Measurements from ENCODE around the gene PABPC1L. TPM values are rescaled to one million over a fixed set of nuclear protein-coding genes. Genes with fewer than 3 reads are reported as not detected.
"Not testable (repeated sequence)": the region's sequence is repeated elsewhere in the genome, so short reads cannot be mapped to it uniquely, and the experiment has no call there.

PABPC1L gene
- total RNA-seq (10 to 100 TPM; 61.1 to 61.4 TPM), polyA plus RNA-seq (1.3 TPM)

- no peaks in the 10 kb centered on the region for H3K27me3 ChIP-seq (ENCODE audit: insufficient read depth, low read length, poor library complexity, severe bottlenecking)
- H3K4me1 Mint-ChIP-seq, result peaks cover 18 to 39% (median 22%) of the 10 kb centered on the region in 3 donors
- peaks cover 19% of the 10 kb centered on the region for H3K4me1 ChIP-seq (ENCODE audit: insufficient read depth, low read length)
- no peaks in the 10 kb centered on the region for H3K9me3 Mint-ChIP-seq
- no peaks in the 10 kb centered on the region for H3K9me3 ChIP-seq (ENCODE audit: low read length)
- ChIA-PET CTCF (interaction anchor here (0.6 to 1.2 kb wide), 4 partner anchors 14 to 87 kb away, joined by 3 to 5 read pairs (median 4); no protein-coding TSS in a partner anchor), POLR2A (interaction anchor here (1.2 to 1.7 kb wide), 2 partner anchors 18 to 25 kb away, joined by 5 to 8 read pairs; partner anchors contain the start of gene YWHAB)
- H3K36me3 ChIP-seq (ENCODE audit: insufficient read depth, low read length), result peaks cover 21% of the 10 kb centered on the region
- peaks cover 3 to 54% (median 7%) of the 10 kb centered on the region in 3 donors for H3K36me3 Mint-ChIP-seq
- H3K4me3 Mint-ChIP-seq, result peak within 1 kb of the TSS; percentile 83 to 92 (median 86)
- peak; percentile 69 to 77 (median 75) for DNase-seq
- H3K4me3 ChIP-seq (ENCODE audit: low read length), result peak within 1 kb of the TSS; percentile 70
- H3K27me3 Mint-ChIP-seq, result peaks cover 0 to 1% of the 10 kb centered on the region in 2 donors
- H3K27ac Mint-ChIP-seq, result peak within 1 kb of the TSS; percentile 10 to 82 (median 59)
- H3K27ac ChIP-seq (ENCODE audit: low read depth, low read length), result peak within 1 kb of the TSS; percentile 56
These were observed at the start of gene PABPC1L for GRCh38 chr20:44909872-44910689. TSS of gene PABPC1L (plus strand) at chr20:44910060. CDS start at chr20:44910144, 84 bp downstream.

- H3K4me3 Mint-ChIP-seq, result no peak overlapping the region
- H3K27me3 Mint-ChIP-seq, result peaks cover 0 to 1% of the 10 kb centered on the region in 2 donors
- ChIA-PET CTCF (interaction anchor here (1.1 kb wide), 1 partner anchor 178 kb away, joined by 3 read pairs; no protein-coding TSS in a partner anchor), POLR2A (no interaction called here)
- H3K36me3 ChIP-seq (ENCODE audit: insufficient read depth, low read length), result no peaks in the 10 kb centered on the region
- H3K36me3 Mint-ChIP-seq, result peaks cover 0 to 2% (median 0%) of the 10 kb centered on the region in 3 donors
- no peaks in the 10 kb centered on the region for H3K4me1 ChIP-seq (ENCODE audit: insufficient read depth, low read length)
- no peaks in the 10 kb centered on the region for H3K9me3 Mint-ChIP-seq
- no peaks in the 10 kb centered on the region for H3K27me3 ChIP-seq (ENCODE audit: insufficient read depth, low read length, poor library complexity, severe bottlenecking)
- no peak overlapping the region for H3K27ac Mint-ChIP-seq
- H3K9me3 ChIP-seq (ENCODE audit: low read length), result no peaks in the 10 kb centered on the region
- no peak overlapping the region for H3K4me3 ChIP-seq (ENCODE audit: low read length)
- no peak for DNase-seq
- no peak overlapping the region for H3K27ac ChIP-seq (ENCODE audit: low read depth, low read length)
- H3K4me1 Mint-ChIP-seq, result peaks cover 0 to 3% (median 0%) of the 10 kb centered on the region in 3 donors
These were observed 48.3 kb upstream of the PABPC1L start for GRCh38 chr20:44861531-44862006.

GRCh38 chr20:44862286-44862685, 47.6 kb upstream of the PABPC1L start:
- CTCF ChIA-PET, result interaction anchor here (1.0 to 1.1 kb wide), 2 partner anchors 115 to 179 kb away, joined by 3 read pairs; no protein-coding TSS in a partner anchor
- peaks cover 0 to 8% of the 10 kb centered on the region in 2 donors for H3K27me3 Mint-ChIP-seq
- peaks cover 4% of the 10 kb centered on the region for H3K27me3 ChIP-seq (ENCODE audit: insufficient read depth, low read length, poor library complexity, severe bottlenecking)

GRCh38 chr20:44863365-44864084, 46.3 kb upstream of the PABPC1L start:
- peaks cover 0 to 13% of the 10 kb centered on the region in 2 donors for H3K27me3 Mint-ChIP-seq
- CTCF ChIA-PET, result interaction anchor here (1.0 kb wide), 1 partner anchor 116 kb away, joined by 3 read pairs; no protein-coding TSS in a partner anchor
- H3K9me3 Mint-ChIP-seq; H3K36me3 Mint-ChIP-seq; H3K27ac ChIP-seq (ENCODE audit: low read depth, low read length); H3K27ac Mint-ChIP-seq; H3K4me3 Mint-ChIP-seq; H3K4me3 ChIP-seq (ENCODE audit: low read length); H3K9me3 ChIP-seq (ENCODE audit: low read length); H3K27me3 ChIP-seq (ENCODE audit: insufficient read depth, low read length, poor library complexity, severe bottlenecking); DNase-seq; H3K36me3 ChIP-seq (ENCODE audit: insufficient read depth, low read length); H3K4me1 ChIP-seq (ENCODE audit: insufficient read depth, low read length); POLR2A ChIA-PET: not testable (repeated sequence)
- peaks cover 6 to 13% (median 9%) of the 10 kb centered on the region in 3 donors for H3K4me1 Mint-ChIP-seq

More at GRCh38 chr20:44862286-44862685, 47.6 kb upstream of the PABPC1L start:
- POLR2A ChIA-PET, result no interaction called here
- no peaks in the 10 kb centered on the region for H3K4me1 ChIP-seq (ENCODE audit: insufficient read depth, low read length)
- H3K27ac ChIP-seq (ENCODE audit: low read depth, low read length), result no peak overlapping the region
- no peak overlapping the region for H3K4me3 ChIP-seq (ENCODE audit: low read length)
- Mint-ChIP-seq H3K36me3 (peaks cover 0 to 2% (median 0%) of the 10 kb centered on the region in 3 donors), H3K27ac (peak overlapping the region in 1 of 8 donors; percentile 71), H3K9me3 (no peaks in the 10 kb centered on the region), H3K4me3 (no peak overlapping the region), H3K4me1 (peaks cover 1 to 7% (median 4%) of the 10 kb centered on the region in 3 donors)
- no peaks in the 10 kb centered on the region for H3K36me3 ChIP-seq (ENCODE audit: insufficient read depth, low read length)
- no peaks in the 10 kb centered on the region for H3K9me3 ChIP-seq (ENCODE audit: low read length)
- no peak for DNase-seq

- H3K36me3 ChIP-seq (ENCODE audit: insufficient read depth, low read length); H3K4me1 ChIP-seq (ENCODE audit: insufficient read depth, low read length); DNase-seq; CTCF ChIA-PET; H3K27ac Mint-ChIP-seq; POLR2A ChIA-PET; H3K27ac ChIP-seq (ENCODE audit: low read depth, low read length); H3K9me3 Mint-ChIP-seq; H3K4me3 ChIP-seq (ENCODE audit: low read length); H3K4me3 Mint-ChIP-seq; H3K27me3 ChIP-seq (ENCODE audit: insufficient read depth, low read length, poor library complexity, severe bottlenecking); H3K36me3 Mint-ChIP-seq; H3K9me3 ChIP-seq (ENCODE audit: low read length): not testable (repeated sequence)
- peaks cover 6 to 13% (median 9%) of the 10 kb centered on the region in 3 donors for H3K4me1 Mint-ChIP-seq
- peaks cover 0 to 15% of the 10 kb centered on the region in 2 donors for H3K27me3 Mint-ChIP-seq
These were observed 45.4 kb upstream of the PABPC1L start for GRCh38 chr20:44864493-44864892.

- H3K4me1 ChIP-seq (ENCODE audit: insufficient read depth, low read length), result no peaks in the 10 kb centered on the region
- peaks cover 0 to 2% (median 0%) of the 10 kb centered on the region in 3 donors for H3K36me3 Mint-ChIP-seq
These were observed 43.0 kb upstream of the PABPC1L start for GRCh38 chr20:44866703-44867335.

GRCh38 chr20:44869471-44869870, 40.4 kb upstream of the PABPC1L start:
- no peaks in the 10 kb centered on the region for H3K9me3 ChIP-seq (ENCODE audit: low read length)
- no peak overlapping the region for H3K4me3 Mint-ChIP-seq
- H3K36me3 Mint-ChIP-seq, result peaks cover 0 to 2% (median 0%) of the 10 kb centered on the region in 3 donors
- no peaks in the 10 kb centered on the region for H3K4me1 ChIP-seq (ENCODE audit: insufficient read depth, low read length)
- H3K4me3 ChIP-seq (ENCODE audit: low read length), result no peak overlapping the region
- no peak overlapping the region for H3K27ac Mint-ChIP-seq
- H3K36me3 ChIP-seq (ENCODE audit: insufficient read depth, low read length), result no peaks in the 10 kb centered on the region
- H3K27me3 Mint-ChIP-seq, result peaks cover 4 to 23% of the 10 kb centered on the region in 2 donors
- peaks cover 8% of the 10 kb centered on the region for H3K27me3 ChIP-seq (ENCODE audit: insufficient read depth, low read length, poor library complexity, severe bottlenecking)
- POLR2A ChIA-PET, result no interaction called here
- DNase-seq, result no peak
- CTCF ChIA-PET, result interaction anchor here (0.8 kb wide), 2 partner anchors 122 to 184 kb away, joined by 3 read pairs; no protein-coding TSS in a partner anchor
- peaks cover 6 to 10% (median 9%) of the 10 kb centered on the region in 3 donors for H3K4me1 Mint-ChIP-seq
- no peak overlapping the region for H3K27ac ChIP-seq (ENCODE audit: low read depth, low read length)
- H3K9me3 Mint-ChIP-seq, result no peaks in the 10 kb centered on the region

More at GRCh38 chr20:44866703-44867335, 43.0 kb upstream of the PABPC1L start:
- Histone ChIP-seq H3K27ac (ENCODE audit: low read depth, low read length) (no peak overlapping the region), H3K36me3 (ENCODE audit: insufficient read depth, low read length) (no peaks in the 10 kb centered on the region), H3K27me3 (ENCODE audit: insufficient read depth, low read length, poor library complexity, severe bottlenecking) (peaks cover 8% of the 10 kb centered on the region), H3K9me3 (ENCODE audit: low read length) (no peaks in the 10 kb centered on the region), H3K4me3 (ENCODE audit: low read length) (no peak overlapping the region)
- no peaks in the 10 kb centered on the region for H3K9me3 Mint-ChIP-seq
- H3K27me3 Mint-ChIP-seq, result peaks cover 0 to 22% of the 10 kb centered on the region in 2 donors
- peaks cover 6 to 13% (median 9%) of the 10 kb centered on the region in 3 donors for H3K4me1 Mint-ChIP-seq
- POLR2A ChIA-PET, result no interaction called here
- no peak overlapping the region for H3K27ac Mint-ChIP-seq
- no peak for DNase-seq
- CTCF ChIA-PET, result interaction anchor here (0.7 to 1.7 kb wide), 5 partner anchors 31 to 182 kb away, joined by 3 to 17 read pairs (median 4); no protein-coding TSS in a partner anchor
- peak overlapping the region in 6 of 7 donors; percentile 55 to 86 (median 74) for H3K4me3 Mint-ChIP-seq
